Body of pancreas (tissue), 4 donors: ENCODE results near the gene EVL. TPM values are rescaled to one million over a fixed set of nuclear protein-coding genes. Genes with fewer than 3 reads are reported as not detected.

Experiments
- ATAC-seq: fragments of 150-250 bp; one replicate; pipeline ENCODE4 v1.9.1; 2016
- DNase-seq, 4 donors: peaks; one replicate each; pipeline ENCODE4 v3.0.0-alpha.2; 2019
- H3K27ac ChIP-seq, 4 donors: fragments of 200-600 bp; sonication (generic); 1 replicate in 3 of 4; 2 replicates in 1 of 4; pipeline versions ENCODE4 v1.5.1 to v1.6.1; 2016 to 2019; ENCODE audit warnings: mild to moderate bottlenecking in 1 of 4, mixed read lengths in 1 of 4, moderate library complexity in 1 of 4
- H3K27me3 ChIP-seq, 2 donors: fragments of 200-600 bp; sonication (generic); one replicate each; pipeline ENCODE4 v1.6.0; 2016; ENCODE audit warnings: mild to moderate bottlenecking in 1 of 2
- H3K36me3 ChIP-seq, 2 donors: fragments of 200-600 bp; sonication (generic); replicated peaks in 1 of 2; 2 replicates each; pipeline ENCODE4 v1.5.1; 2016; ENCODE audit warnings: low read depth in 2 of 2; ENCODE audit not compliant: insufficient read depth in 1 of 2
- H3K4me1 ChIP-seq: fragments of 200-600 bp; sonication (generic); one replicate; pipeline ENCODE4 v1.6.0; 2016
- H3K4me3 ChIP-seq, 2 donors: fragments of 200-600 bp; sonication (generic); 1 replicate in 1 of 2; 2 replicates in 1 of 2; pipeline ENCODE4 v1.5.1; 2016 to 2019
- H3K9me3 ChIP-seq, 3 donors: fragments of 200-600 bp; sonication (generic); 1 replicate in 2 of 3; 2 replicates in 1 of 3; pipeline ENCODE4 v1.5.1; 2016
- CTCF ChIP-seq, 7 experiments: fragments of 450-650 bp in 4 of 7; fragments of 200-600 bp in 3 of 7; sonication (generic) in 3 of 7; IDR thresholded peaks; one replicate each; pipeline ENCODE4 v1.5.1; 2016 to 2019; ENCODE audit warnings: antibody characterized with exemption in 7 of 7
- POLR2A ChIP-seq, 3 donors: fragments of 450-650 bp; IDR thresholded peaks; one replicate each; pipeline ENCODE4 v1.6.1; 2016; ENCODE audit warnings: antibody characterized with exemption in 3 of 3, mild to moderate bottlenecking in 2 of 3
- whole genome bisulfite sequencing, 2 donors: methylation state at CpG; one replicate each; pipeline ENCODE4 v1.1.5; 2017; 5-methylcytosine and 5-hydroxymethylcytosine counted together
- intact Hi-C: fragments of 100-400 bp; cut with DNase I; formaldehyde crosslinking; loops from one replicate; pipeline ENCODE4 v1.15.1; 2023
- total RNA-seq, 2 donors: library from RNA; depleted of rRNA; stranded (reverse); fragments of >200 nt; gene quantifications; one replicate each; pipeline ENCODE4 v1.1.0, GENCODE V29; 2016

Gene EVL
- total RNA-seq, 2 donors from 2014 or later, result 22.3 to 57.7 TPM

- DNase-seq (no peak), ATAC-seq (no peak)
- TF ChIP-seq CTCF (IDR thresholded peaks at IDR 0.05), result no peak
- no peak for TF ChIP-seq POLR2A (IDR thresholded peaks at IDR 0.05)
- Histone ChIP-seq H3K27me3 (no peaks in the 10 kb centered on the region), H3K36me3 (no peaks in the 10 kb centered on the region), H3K27ac (no peak overlapping the region), H3K4me3 (no peak overlapping the region), H3K9me3 (no peaks in the 10 kb centered on the region), H3K4me1 (no peaks in the 10 kb centered on the region)
- 78 to 91% methylated on average over 4 to 7 of the region's 7 CpGs for WGBS, 2 donors
- intact Hi-C loops, result no loop called here
These were observed 53.3 kb downstream of the EVL start for GRCh38 chr14:100118396-100119011.

GRCh38 chr14:100119251-100119650 is 54.0 kb downstream of the EVL start:
- 87 to 92% methylated on average over 8 of the region's 8 CpGs for WGBS, 2 donors
- intact Hi-C loops, result no loop called here

GRCh38 chr14:100120522-100121269 is 55.5 kb downstream of the EVL start:
- intact Hi-C loops, result no loop called here
- Histone ChIP-seq H3K27ac (no peak overlapping the region), H3K9me3 (no peaks in the 10 kb centered on the region), H3K27me3 (no peaks in the 10 kb centered on the region), H3K4me1 (no peaks in the 10 kb centered on the region), H3K36me3 (no peaks in the 10 kb centered on the region), H3K4me3 (no peak overlapping the region)
- WGBS, 2 donors, result 93 to 97% methylated on average over 10 to 18 of the region's 18 CpGs
- ATAC-seq (no peak), DNase-seq (no peak)
- TF ChIP-seq CTCF (IDR thresholded peaks at IDR 0.05), result no peak
- TF ChIP-seq POLR2A (IDR thresholded peaks at IDR 0.05), result no peak

More at GRCh38 chr14:100119251-100119650, 54.0 kb downstream of the EVL start:
- Histone ChIP-seq H3K4me1 (no peaks in the 10 kb centered on the region), H3K27me3 (no peaks in the 10 kb centered on the region), H3K27ac (no peak overlapping the region), H3K36me3 (no peaks in the 10 kb centered on the region), H3K4me3 (no peak overlapping the region), H3K9me3 (no peaks in the 10 kb centered on the region)
- no peak for DNase-seq
- no peak for TF ChIP-seq CTCF (IDR thresholded peaks at IDR 0.05)
- no peak for TF ChIP-seq POLR2A (IDR thresholded peaks at IDR 0.05)
- no peak for ATAC-seq

- WGBS, 2 donors, result 91 to 93% methylated on average over 11 to 14 of the region's 14 CpGs
- intact Hi-C loops, result no loop called here
- no peak for ATAC-seq
- no peak overlapping the region for H3K27ac ChIP-seq
- H3K9me3 ChIP-seq, result no peaks in the 10 kb centered on the region
- no peaks in the 10 kb centered on the region for H3K4me1 ChIP-seq
- H3K4me3 ChIP-seq, result no peak overlapping the region
- no peaks in the 10 kb centered on the region for H3K36me3 ChIP-seq
- H3K27me3 ChIP-seq, result no peaks in the 10 kb centered on the region
- TF ChIP-seq POLR2A (IDR thresholded peaks at IDR 0.05) (no peak), CTCF (IDR thresholded peaks at IDR 0.05) (no peak)
- no peak for DNase-seq
These were observed 56.6 kb downstream of the EVL start for GRCh38 chr14:100121643-100122480.
